ENCODE measurements around the gene GPR87. TPM values are rescaled to one million over a fixed set of nuclear protein-coding genes. Genes with fewer than 3 reads are reported as not detected.

Gene GPR87
- total RNA-seq, 1 donor from 2014 or later, result not detected

DNA sequence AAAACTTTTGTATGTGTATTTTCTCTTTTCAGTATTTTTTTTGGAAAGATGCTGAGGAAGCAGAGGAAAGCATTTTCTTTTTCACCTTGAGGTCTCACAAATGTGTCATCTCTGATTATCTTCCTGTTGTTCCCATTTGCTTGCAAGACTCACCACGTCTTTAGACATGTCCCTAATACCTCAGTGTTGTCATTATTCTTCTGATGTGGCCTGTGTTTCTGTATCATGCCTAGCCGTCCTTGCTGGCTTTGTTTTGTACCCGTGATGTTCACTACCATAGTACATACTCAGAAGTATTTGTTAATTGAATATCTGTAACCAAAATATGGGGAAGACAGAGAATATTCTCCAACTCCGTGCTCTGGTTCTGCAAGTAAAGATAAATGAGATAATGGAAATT is 33.2 kb downstream of the GPR87 start:
- no peak for DNase-seq (ENCODE audit: low spot score)

DNA sequence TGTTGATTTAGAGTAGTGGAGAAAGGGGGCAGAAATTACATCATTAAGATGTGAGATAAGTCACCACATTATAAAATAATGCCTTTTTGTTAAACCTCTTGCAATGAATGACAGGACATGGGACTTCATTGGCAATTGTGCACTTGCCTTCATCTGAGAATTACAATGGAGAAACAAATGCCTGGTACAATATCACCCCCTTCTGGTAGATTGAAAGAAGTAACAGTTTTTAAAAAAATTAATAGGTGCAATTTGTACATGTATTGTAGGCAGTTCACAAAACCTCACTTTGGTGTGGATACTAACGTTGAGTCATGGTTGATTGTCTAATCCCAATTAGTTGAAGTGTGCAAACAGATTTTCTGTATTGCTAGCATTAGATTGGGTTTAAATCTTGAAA is 33.7 kb downstream of the GPR87 start:
- DNase-seq (ENCODE audit: low spot score), result no peak

DNA sequence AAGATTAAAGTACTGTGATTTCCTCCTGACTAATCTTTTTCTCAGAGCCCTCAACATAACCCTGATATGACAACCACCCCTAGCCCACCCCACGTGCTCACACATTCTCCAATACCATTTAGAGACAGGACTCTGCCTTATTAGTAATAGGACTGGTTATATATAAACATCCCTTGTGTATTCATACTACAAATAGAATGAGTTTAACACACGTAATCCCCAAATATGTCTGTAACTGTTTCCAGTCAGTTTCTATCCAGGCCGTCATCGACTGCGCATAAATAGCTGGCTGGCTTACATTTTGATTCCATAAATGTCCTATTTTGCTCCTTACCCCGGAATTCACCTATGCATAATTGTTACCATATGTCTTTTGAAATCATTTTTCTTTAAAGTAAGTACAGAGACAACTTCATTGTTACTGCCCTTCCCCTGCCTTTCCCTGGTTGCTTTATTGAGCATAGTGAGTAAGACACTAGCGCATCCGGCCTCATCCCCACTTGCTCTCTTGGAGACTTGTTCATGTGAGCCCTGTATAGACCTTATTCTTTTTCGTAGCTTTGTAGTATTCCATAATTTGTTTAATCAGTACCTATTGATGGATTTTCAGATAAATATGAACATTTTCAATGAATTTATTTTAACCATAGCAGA is 34.8 kb downstream of the GPR87 start:
- no peak for DNase-seq (ENCODE audit: low spot score)

DNA sequence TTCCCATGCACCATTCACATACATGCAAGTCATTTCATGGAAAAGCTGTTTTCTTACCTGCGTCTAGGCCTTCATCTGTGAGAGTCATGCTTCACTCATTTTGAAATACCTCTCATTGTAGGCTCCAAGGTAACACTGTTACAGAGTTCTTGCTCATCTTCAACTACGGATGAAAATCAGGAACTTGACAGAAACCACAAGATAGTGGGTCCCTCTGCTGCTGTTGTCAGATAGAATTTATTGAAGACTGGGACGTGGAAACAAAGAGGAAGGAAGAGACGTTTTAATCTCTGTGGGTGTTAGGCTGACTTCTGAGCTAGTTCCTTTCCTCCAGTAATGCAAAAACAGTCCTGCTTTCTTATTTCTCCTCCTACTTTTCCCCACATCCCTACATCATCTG is 38.4 kb downstream of the GPR87 start, which contains the start of gene P2RY14:
TSS of gene P2RY14 (minus strand) at position 313 of the 400 bp plus-strand sequence. CDS start 64,226 bp downstream, outside the sequence.
- DNase-seq (ENCODE audit: low spot score), result no peak

DNA sequence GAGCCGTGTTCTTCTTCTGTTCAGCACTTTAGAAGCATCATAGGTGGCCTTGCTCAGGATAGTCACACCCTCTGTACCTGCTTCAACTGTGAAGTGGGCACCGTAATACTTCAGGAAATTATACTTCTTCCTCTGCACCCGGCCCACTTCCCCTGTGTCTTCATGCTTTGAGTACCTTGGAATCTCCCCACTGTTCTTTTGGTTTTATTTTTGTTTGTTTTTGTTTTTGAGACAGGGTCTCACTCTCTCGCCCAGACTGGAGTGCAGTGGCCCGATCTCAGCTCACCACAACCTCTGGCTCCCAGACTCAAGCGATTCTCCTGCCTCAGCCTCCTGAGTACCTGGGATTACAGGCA is 40.0 kb downstream of the GPR87 start:
- no peak for DNase-seq (ENCODE audit: low spot score)

DNA sequence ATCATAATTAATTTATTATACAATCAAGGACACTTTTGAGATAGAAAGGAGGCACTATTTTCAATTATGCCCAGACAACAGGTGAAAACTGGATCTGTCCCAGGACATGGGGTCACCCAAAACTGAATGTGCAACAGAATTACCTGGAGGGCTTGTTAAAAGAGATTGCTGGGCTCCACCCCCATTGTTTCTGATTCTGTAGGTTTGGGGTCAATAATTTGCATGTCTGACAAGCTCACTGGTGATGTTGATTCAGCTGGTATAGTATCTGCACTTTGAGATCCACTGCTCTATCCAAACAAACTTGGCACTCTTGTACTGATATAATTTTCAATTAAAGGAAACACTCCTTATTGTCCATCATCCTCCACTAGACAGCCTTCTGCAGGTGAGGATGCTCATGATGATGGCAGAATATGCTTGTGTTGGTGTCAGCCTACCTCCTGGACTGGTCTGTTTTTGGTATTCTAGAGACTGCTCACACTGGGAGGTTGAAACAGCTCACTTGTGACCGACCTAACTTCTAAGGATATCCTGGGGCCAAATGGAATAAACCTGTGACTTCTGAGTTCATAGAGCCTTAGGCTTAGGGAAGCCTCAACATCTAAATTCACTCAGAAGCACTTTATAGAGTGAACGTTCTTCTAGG is 40.5 kb downstream of the GPR87 start:
- no peak for DNase-seq (ENCODE audit: low spot score)

DNA sequence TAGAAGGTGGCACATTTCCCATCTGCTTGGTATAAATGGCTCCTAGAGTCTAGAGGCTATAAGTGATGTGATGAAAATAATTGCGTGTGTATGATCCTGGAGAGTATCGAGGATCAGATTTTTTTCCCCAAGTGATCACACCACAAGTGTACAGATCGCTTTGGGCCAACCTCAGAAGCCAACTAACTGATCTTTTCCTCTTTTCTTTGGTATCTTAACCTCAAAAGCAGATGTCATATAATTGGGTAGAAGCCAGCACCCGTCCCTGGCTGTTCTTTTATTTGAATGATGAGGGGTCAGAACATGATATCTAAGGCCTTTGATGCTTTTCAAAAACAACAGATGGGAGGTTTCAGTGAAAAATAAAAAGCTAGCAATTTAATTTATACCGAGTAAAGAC is 41.5 kb downstream of the GPR87 start:
- DNase-seq (ENCODE audit: low spot score), result no peak

DNA sequence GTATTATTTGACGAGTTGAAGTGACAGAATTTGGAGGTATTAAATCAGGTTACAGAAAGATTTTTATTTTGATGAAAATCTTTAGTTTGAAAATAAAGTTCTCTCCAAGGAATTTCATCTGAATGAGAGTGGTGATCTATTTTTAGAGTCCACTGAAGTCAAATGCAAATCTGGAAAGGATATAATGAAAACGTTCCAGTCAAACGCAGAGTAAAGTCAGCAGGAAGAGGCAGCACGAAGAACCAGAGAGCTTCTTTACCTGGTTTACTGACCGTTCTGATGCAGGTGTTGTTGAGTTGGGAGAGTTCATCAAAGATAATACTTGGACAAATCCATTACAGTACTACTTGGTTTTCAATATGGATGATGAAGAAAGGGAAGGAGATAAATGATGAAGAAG is 47.0 kb downstream of the GPR87 start:
- no peak for DNase-seq (ENCODE audit: low spot score)

DNA sequence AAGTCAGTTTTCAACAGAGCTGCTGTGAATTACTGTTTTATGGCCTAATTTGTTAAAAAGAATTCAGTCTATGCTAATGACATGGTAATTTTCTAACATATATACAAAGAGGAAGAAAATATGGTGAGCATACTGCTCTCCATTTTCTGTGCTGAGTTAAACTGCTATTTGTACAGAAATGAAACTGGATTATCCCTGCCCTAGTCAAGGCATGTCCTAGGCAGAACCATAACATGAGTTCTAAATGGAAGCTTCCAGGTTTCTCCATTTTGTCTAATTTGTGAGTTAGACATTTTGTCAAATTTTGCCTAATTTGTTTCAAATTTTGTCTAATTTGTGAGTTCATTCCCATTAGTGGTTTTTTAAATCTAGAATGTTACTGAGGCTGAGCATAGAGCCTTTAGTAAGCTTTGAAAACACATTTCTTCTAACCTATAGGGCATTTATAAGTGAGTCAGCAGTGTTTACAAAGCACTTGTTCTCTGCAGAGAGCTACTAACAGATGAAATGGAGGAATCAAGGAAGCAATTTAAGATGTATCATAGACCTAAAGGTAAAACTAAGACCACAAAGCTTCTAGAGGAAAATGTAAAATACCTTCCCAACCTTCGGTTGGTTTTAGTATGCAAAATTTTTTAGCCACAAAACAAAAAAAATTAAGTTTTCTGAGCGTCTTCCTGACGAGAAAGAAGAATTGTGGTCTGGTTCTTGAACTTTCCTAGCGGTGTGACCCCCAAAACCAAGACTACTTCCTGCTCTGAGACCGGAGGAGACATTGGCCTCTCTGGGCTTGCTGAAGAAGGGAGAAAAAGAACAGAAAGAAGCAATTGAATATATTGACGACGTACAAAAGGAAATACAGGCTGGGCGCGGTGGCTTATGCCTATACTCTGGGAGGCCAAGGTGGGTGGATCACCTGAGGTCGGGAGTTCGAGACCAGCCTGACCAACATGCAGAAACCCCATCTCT is 48.1 kb downstream of the GPR87 start:
- DNase-seq (ENCODE audit: low spot score), result no peak

DNA sequence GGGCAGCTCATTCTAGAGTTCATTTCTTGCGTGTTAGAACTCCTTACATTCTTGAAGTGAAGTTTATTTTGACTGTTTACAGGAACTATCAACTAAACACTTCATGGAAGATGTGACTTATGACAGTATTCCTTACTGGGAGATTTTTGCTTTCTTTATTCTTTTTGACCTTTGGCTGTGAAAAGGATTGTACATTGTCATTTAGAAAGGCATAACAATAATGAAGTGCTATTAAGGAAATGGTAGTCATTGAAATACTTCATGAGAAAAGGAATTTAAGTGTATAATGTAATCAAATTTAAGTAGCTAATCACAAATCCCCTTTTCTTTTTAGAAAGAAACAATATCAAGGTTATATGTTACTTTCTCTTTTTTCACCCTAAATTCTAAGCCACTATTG is 49.6 kb downstream of the GPR87 start:
- no peak for DNase-seq (ENCODE audit: low spot score)

DNA sequence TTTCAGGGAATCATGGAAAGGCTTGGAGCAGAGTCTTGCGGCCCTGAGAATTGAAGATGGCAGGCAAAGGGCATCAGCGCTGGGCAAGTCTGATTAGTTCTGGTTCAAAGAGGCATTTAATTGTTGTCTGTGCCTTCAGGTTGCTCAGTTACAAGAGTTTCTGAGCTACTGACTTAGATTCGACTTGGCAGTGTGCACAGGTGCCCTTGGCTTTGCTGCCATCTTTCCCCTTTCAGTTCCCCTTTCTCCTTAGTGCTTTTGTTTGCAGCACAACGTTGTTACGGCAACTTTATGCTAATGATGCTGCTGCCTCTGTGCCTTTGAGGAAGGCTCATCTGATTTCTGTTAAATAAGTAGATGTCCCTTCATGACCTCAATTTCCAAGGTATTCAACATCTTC is 50.8 kb downstream of the GPR87 start:
- DNase-seq (ENCODE audit: low spot score), result no peak

DNA sequence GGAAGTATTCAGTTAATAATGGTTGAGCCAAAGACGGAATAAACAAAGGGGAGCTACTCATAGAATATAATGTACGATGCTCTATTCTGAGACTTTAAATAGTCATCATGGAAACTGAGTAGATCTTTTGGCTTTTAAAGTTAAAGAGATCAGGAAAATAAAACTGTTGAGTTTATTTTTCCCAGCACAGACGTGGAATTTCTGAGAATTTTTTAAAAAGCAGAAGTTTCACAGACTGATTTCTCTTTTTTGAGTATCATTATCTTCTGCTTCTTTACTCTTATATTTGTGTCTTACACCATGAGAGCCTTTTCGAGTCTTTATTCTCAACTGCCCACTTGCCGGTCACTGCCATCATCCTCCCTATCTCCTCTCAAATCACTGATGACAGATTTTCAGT is 51.5 kb downstream of the GPR87 start:
- no peak for DNase-seq (ENCODE audit: low spot score)

DNA sequence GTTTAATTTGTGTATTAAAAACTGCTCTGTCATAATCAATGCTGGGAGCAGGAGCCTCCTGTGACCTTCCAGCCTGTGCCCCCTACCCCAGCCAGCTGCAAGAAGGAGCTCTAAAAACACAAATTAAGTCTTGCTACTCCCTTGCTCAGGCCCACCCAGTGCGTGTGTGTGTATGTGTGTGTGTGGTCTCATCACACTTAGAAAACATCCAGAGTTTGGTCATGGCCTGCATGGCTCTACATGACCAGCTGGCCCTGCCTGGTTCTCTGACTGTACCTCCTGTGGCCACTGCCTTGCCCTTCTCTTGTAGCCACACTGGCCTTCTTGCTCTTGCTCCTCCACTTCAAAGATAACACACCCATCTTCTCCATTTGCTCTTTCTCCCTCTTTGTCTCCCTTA is 52.0 kb downstream of the GPR87 start:
- no peak for DNase-seq (ENCODE audit: low spot score)

DNA sequence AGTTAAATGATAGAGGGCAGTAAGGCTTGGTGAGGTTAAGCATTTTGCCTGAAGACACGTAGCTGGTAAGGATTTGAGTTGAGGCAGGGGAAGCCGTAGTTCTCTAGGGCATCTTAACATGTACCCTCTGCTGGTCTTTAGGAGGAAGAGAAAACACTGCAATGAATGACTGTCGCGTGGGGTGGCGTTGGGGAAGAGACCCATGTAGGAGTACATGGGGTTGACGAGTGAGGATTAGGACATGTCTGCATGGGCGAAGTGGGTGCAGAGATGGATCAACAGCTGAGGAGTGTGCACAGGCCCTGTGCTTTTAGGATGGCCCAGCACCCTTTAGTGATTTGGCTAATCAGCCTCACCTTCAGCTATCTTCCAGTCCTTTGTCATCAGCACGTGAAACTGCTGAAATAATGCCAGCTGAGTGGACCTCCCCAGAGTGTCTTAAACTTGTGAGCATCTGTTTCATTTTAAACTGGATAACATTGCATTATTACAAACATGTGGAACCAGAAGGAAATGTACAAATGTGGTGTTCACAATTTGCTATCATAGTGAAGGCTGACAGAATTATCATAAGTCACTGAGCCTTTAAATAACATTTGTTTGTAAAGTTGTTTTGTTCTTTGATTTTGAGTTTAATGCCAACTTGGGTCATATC is 53.6 kb downstream of the GPR87 start:
- no peak for DNase-seq (ENCODE audit: low spot score)

DNA sequence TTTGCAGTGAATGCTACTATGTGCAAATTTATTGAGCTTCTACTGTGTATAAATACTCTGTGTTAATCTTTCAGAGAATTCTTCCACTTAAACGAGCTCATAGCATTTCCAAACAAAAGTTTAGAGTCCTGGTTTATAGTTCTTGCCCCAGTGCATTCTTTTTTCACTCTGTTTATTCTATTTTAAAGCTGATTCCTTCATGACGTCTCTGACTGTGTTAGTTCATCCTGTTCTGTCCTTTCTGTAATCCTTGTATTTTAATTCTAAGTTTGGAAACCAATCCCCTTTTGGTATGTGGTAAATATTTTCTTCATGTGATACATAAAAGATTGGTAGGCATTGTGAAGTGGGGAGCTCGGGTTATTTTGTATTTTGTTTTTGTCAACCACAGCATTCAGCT is 57.0 kb downstream of the GPR87 start:
- DNase-seq (ENCODE audit: low spot score), result no peak

DNA sequence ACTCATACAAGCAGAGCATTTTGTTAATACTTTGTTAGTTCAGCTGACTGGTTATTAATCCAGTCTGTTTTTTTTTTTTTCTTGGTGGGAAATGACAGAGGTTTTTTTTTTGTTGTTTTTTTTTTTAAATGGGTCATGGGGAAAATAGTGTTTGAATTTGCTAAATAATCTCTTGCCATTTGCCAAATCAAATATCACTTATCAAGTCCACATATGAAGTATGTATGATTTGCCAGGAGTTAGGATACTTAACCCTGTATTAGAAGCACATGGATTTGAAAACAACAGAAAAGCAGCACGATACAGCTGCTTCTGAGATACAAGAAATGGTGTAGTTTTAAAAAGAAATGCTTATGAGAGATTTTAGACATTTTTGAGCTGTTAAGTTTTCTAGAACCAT is 59.9 kb downstream of the GPR87 start:
- DNase-seq (ENCODE audit: low spot score), result no peak

DNA sequence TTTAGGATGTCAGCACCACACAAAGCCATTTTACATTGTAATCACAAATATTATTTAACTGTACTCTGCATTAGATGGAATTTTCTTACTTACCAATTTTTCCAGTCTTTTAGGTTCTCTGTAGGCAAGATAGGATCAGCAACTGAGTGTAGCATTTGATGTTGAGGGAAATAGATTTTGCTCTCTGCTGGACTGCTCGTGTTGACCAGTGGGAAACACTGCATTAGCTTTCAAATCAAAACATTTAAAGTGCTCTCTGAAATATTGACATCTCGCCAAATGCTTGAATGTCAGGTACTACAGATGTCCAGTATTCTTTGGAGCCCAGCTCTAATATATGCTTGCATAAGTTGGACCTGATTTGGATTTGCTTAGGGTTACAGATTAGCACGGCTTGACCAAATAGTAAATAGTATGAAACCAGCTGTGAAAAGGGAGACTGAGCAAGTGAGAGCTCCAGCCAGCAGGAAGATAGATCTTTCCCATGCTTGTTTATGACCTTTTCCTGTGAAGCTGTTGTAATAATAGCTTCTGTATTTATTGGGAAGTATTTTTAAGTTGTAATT is 67.8 kb downstream of the GPR87 start:
- no peak for DNase-seq (ENCODE audit: low spot score)

Other genes with a start within 250 kb of the GPR87 start
- 7.5 TPM for gene MED12L, start 231.2 kb downstream of the GPR87 start, total RNA-seq
- 2.0 TPM for gene GPR171, start 113.6 kb downstream of the GPR87 start, total RNA-seq
- gene P2RY14, start 38.3 kb downstream of the GPR87 start, total RNA-seq, result 14.6 TPM
- gene P2RY13, start 12.7 kb upstream of the GPR87 start, total RNA-seq, result 4.0 TPM
- 7.6 TPM for gene P2RY12, start 67.9 kb upstream of the GPR87 start, total RNA-seq
- gene IGSF10, start 144.2 kb upstream of the GPR87 start, total RNA-seq, result 13.6 TPM